Heart left ventricle (tissue), 13 donors: ENCODE measurements around the gene PTBP3.

Source experiments
- POLR2A ChIP-seq, 2 donors: fragments of 450-650 bp; IDR thresholded peaks; one replicate each; pipeline ENCODE4 v1.6.1; 2017; ENCODE audit warnings: antibody characterized with exemption in 2 of 2, mild to moderate bottlenecking in 2 of 2, moderate library complexity in 2 of 2
- TF ChIP-seq, protein P1 (sequence below), 12 donors: fragments of 200-600 bp; sonication (generic) in 4 of 12; IDR thresholded peaks; one replicate each; pipeline versions ENCODE4 v1.5.0 to v1.8.0; 2018 to 2022; ENCODE audit warnings: antibody characterized with exemption in 12 of 12, mild to moderate bottlenecking in 5 of 12
- donor health status: ischemic (EF 13 %, LVEDD 7.1; RV severe dilation, severe dysfunction).
- donor health status: DM: no; HTN: yes; CAD: no.
- donor health status: DM: no; HTN: no; CAD: no.
- donor health status: ischemic (EF 25% LVEDD 6.9; RV normal size, moderate dysfunction).
- donor health status: ischemic (EF 25% LVEDD 5.7; RV mildly dilated, moderate dysfunction).
- donor health status: ischemic (EF 35%, LVEDD 5.7; RV mildly dilated, moderate dysfunction).
- donor health status: nonischemic (EF 11% LVEDD 7.7; RV severe dilation, severe dysfunction).
- donor health status: DM: yes; HTN: yes; CAD: no.
- donor health status: PGD.
- donor health status: ischemic (EF 29% LVEDD 5.4; RV normal size, mild dysfunction).
- donor health status: nonischemic (EF 23%, LVEDD 6.1; RV moderate dilation, normal function).

DNA sequence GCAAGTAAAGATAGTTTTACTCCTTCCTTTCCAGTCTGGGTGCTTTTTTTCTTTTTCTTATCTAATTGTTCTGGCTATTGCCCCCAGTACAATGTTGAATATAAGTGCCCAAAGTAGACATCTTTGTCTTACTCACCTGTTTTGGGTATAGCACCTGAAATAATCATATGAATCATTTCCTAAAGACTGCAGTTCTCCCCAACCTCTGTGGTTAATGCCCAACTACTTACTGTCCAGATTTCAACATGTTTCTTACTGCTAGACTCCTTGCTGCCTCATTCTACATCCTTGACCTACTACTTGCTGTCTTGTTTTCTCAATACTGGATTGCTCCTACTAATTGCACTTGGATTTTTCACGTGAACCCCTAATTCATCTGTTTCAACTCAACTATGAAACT, 37.6 kb upstream of the PTBP3 start:
- TF ChIP-seq, protein P1, sequence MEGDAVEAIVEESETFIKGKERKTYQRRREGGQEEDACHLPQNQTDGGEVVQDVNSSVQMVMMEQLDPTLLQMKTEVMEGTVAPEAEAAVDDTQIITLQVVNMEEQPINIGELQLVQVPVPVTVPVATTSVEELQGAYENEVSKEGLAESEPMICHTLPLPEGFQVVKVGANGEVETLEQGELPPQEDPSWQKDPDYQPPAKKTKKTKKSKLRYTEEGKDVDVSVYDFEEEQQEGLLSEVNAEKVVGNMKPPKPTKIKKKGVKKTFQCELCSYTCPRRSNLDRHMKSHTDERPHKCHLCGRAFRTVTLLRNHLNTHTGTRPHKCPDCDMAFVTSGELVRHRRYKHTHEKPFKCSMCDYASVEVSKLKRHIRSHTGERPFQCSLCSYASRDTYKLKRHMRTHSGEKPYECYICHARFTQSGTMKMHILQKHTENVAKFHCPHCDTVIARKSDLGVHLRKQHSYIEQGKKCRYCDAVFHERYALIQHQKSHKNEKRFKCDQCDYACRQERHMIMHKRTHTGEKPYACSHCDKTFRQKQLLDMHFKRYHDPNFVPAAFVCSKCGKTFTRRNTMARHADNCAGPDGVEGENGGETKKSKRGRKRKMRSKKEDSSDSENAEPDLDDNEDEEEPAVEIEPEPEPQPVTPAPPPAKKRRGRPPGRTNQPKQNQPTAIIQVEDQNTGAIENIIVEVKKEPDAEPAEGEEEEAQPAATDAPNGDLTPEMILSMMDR (IDR thresholded peaks at IDR 0.05), result no peak
- no peak for TF ChIP-seq POLR2A (IDR thresholded peaks at IDR 0.05)
